ENCODE results near the gene TRMT112. TPM values are rescaled to one million over a fixed set of nuclear protein-coding genes. Genes with fewer than 3 reads are reported as not detected.

Gene TRMT112
- polyA plus RNA-seq, 1 donor from 2014 or later, result 335 TPM

DNA sequence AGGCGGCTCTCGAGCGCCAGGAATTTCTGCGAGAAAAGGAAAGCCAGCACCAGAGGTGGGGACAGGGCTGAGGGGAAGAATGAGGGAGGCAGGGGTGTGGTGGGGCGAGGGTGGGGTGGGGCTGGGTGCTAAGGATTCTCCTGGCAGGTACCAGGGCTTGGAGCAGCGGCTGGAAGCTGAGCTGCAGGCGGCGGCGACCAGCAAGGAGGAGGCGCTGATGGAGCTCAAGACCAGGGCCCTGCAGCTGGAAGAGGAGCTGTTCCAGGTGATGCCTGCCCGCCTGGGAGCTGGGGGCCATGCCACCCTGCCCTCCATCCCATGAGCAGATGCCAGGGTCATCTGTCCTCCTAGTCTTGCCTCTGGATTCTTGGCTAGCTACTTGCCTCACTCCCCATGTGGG is 32.0 kb upstream of the TRMT112 start:
- no peaks in the 10 kb centered on the region for H3K9me2 ChIP-seq (ENCODE audit: insufficient read depth, low read length)
- H3K9me3 ChIP-seq (ENCODE audit: low read length), result no peaks in the 10 kb centered on the region
- TF ChIP-seq TAF1 (IDR thresholded peaks at IDR 0.05; ENCODE audit: low read depth) (no peak), REST (IDR thresholded peaks at IDR 0.05; ENCODE audit: borderline replicate concordance) (no peak), SMC3 (conservative IDR thresholded peaks at IDR 0.05; ENCODE audit: poor library complexity) (no peak), RAD21 (conservative IDR thresholded peaks at IDR 0.05) (no peak), EP300 (conservative IDR thresholded peaks at IDR 0.05; ENCODE audit: poor library complexity, severe bottlenecking) (no peak), POLR2AphosphoS5 (IDR thresholded peaks at IDR 0.05) (no peak), EZH2 (IDR thresholded peaks at IDR 0.05; ENCODE audit: borderline replicate concordance, insufficient read depth, low read length, poor library complexity, severe bottlenecking) (no peak), MXI1 (conservative IDR thresholded peaks at IDR 0.05; ENCODE audit: poor library complexity, severe bottlenecking) (no peak)
- TF ChIP-seq, protein P1, sequence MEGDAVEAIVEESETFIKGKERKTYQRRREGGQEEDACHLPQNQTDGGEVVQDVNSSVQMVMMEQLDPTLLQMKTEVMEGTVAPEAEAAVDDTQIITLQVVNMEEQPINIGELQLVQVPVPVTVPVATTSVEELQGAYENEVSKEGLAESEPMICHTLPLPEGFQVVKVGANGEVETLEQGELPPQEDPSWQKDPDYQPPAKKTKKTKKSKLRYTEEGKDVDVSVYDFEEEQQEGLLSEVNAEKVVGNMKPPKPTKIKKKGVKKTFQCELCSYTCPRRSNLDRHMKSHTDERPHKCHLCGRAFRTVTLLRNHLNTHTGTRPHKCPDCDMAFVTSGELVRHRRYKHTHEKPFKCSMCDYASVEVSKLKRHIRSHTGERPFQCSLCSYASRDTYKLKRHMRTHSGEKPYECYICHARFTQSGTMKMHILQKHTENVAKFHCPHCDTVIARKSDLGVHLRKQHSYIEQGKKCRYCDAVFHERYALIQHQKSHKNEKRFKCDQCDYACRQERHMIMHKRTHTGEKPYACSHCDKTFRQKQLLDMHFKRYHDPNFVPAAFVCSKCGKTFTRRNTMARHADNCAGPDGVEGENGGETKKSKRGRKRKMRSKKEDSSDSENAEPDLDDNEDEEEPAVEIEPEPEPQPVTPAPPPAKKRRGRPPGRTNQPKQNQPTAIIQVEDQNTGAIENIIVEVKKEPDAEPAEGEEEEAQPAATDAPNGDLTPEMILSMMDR (IDR thresholded peaks at IDR 0.05; ENCODE audit: poor library complexity, severe bottlenecking), result no peak
- H2AFZ ChIP-seq (ENCODE audit: low read depth, low read length), result no peak overlapping the region
- H3K4me3 ChIP-seq (ENCODE audit: low read length), result no peak overlapping the region
- H3K9ac ChIP-seq (ENCODE audit: low read length), result no peak overlapping the region
- H3K36me3 ChIP-seq (ENCODE audit: insufficient read depth, low read length), result no peaks in the 10 kb centered on the region
- H3F3A ChIP-seq (ENCODE audit: insufficient read depth, low read length, poor library complexity, severe bottlenecking), result no peaks in the 10 kb centered on the region
- H3K27me3 ChIP-seq (ENCODE audit: insufficient read depth, low read depth, low read length), result no peaks in the 10 kb centered on the region
- no peak overlapping the region for H3K4me2 ChIP-seq (ENCODE audit: low read length)
- H3K79me2 ChIP-seq (replicated peaks; ENCODE audit: insufficient read depth, low read length), result no peaks in the 10 kb centered on the region
- H3K27ac ChIP-seq (ENCODE audit: low read length), result no peak overlapping the region
- H4K20me1 ChIP-seq (ENCODE audit: insufficient read depth), result no peaks in the 10 kb centered on the region

DNA sequence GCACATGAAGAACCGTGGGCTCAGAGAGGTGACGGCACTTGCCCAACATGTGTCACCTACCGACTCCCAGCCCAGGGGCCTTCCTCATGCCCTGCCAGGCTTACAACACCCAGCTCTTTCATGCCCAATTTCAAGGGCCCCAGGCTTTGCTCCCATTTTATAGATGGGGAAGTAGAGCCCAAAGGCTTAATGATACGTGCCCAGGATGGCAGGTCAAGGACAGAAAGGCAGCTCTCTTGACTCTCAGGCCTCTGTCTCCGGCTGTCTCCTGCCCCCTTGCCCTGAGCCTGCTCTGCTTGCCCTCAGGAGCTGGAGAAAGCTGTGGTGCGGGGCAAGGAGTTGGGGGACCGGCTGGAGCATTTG is 31.6 kb upstream of the TRMT112 start:
- Histone ChIP-seq H3K27me3 (ENCODE audit: insufficient read depth, low read depth, low read length) (no peaks in the 10 kb centered on the region), H2AFZ (ENCODE audit: low read depth, low read length) (no peak overlapping the region), H3F3A (ENCODE audit: insufficient read depth, low read length, poor library complexity, severe bottlenecking) (no peaks in the 10 kb centered on the region), H3K79me2 (replicated peaks; ENCODE audit: insufficient read depth, low read length) (no peaks in the 10 kb centered on the region), H3K36me3 (ENCODE audit: insufficient read depth, low read length) (no peaks in the 10 kb centered on the region), H4K20me1 (ENCODE audit: insufficient read depth) (no peaks in the 10 kb centered on the region), H3K9me3 (ENCODE audit: low read length) (no peaks in the 10 kb centered on the region), H3K4me2 (ENCODE audit: low read length) (no peak overlapping the region), H3K4me3 (ENCODE audit: low read length) (no peak overlapping the region), H3K9ac (ENCODE audit: low read length) (no peak overlapping the region), H3K9me2 (ENCODE audit: insufficient read depth, low read length) (no peaks in the 10 kb centered on the region), H3K27ac (ENCODE audit: low read length) (no peak overlapping the region)
- TF ChIP-seq EP300 (conservative IDR thresholded peaks at IDR 0.05; ENCODE audit: poor library complexity, severe bottlenecking) (no peak), SMC3 (conservative IDR thresholded peaks at IDR 0.05; ENCODE audit: poor library complexity) (no peak), TAF1 (IDR thresholded peaks at IDR 0.05; ENCODE audit: low read depth) (no peak), RAD21 (conservative IDR thresholded peaks at IDR 0.05) (no peak), POLR2AphosphoS5 (IDR thresholded peaks at IDR 0.05) (no peak), EZH2 (IDR thresholded peaks at IDR 0.05; ENCODE audit: borderline replicate concordance, insufficient read depth, low read length, poor library complexity, severe bottlenecking) (no peak), MXI1 (conservative IDR thresholded peaks at IDR 0.05; ENCODE audit: poor library complexity, severe bottlenecking) (no peak), REST (IDR thresholded peaks at IDR 0.05; ENCODE audit: borderline replicate concordance) (no peak)
- TF ChIP-seq, protein P1 (IDR thresholded peaks at IDR 0.05; ENCODE audit: poor library complexity, severe bottlenecking), result no peak
